HG03432 (cell line): Measurements from ENCODE around the gene ADNP.

ENCODE experiments used
- ATAC-seq: cut with Tn5 transposase; IDR thresholded peaks from one replicate; pipeline ENCODE4 v1.9.1; 2021; ENCODE audit warnings: mild to moderate bottlenecking, moderate library complexity; ENCODE audit not compliant: unreplicated experiment

The ADNP gene

GRCh38 chr20:50852085-50852484, 79.2 kb downstream of the ADNP start:
- no peak for ATAC-seq

GRCh38 chr20:50850721-50851286, 80.4 kb downstream of the ADNP start:
- no peak for ATAC-seq

GRCh38 chr20:50848846-50849673, 82.2 kb downstream of the ADNP start:
- ATAC-seq: no peak

- no peak for ATAC-seq
Measured at GRCh38 chr20:50848341-50848808, 82.9 kb downstream of the ADNP start.

- no peak for ATAC-seq
Measured at GRCh38 chr20:50845566-50846215, 85.5 kb downstream of the ADNP start.

- ATAC-seq: peak; percentile 96
Measured at GRCh38 chr20:50844430-50845100, 86.7 kb downstream of the ADNP start.

- ATAC-seq: no peak
Measured at GRCh38 chr20:50843331-50844276, 87.6 kb downstream of the ADNP start.

GRCh38 chr20:50842821-50843220, 88.4 kb downstream of the ADNP start:
- no peak for ATAC-seq
